Measurements from ENCODE around the gene TMPRSS4. TPM values are rescaled to one million over a fixed set of nuclear protein-coding genes. Genes with fewer than 3 reads are reported as not detected.

Gene TMPRSS4
- total and polyA plus RNA-seq, 2 experiments from 2014 or later: not detected

DNA sequence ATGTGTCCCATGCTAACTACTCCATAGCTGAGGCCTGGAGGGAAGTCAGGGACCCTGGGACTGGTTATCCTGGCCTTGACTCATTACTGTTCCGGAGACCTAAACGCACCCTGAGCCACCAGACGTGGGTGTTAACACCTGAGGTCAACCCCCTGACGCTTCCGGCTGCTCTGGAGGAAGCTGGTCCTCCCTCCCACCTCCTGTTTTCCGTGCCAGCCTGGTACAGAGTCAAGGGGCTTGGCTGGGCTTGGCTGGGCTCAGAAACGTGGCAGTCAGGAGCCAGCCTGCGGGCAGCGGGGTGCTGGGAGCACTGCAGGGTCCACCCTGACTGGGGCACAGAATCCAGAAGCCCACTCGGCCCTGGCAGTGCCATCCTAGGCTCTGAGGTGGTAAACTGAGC lies 2.6 kb downstream of the TMPRSS4 start:
- WGBS, 2 experiments (ENCODE audit: low coverage in 1 of 2, low lambda C conversion rate in 2 of 2, missing lambda C conversion rate in 2 of 2): 42 to 44% methylated on average over 10 of the region's 10 CpGs

GRCh38 chr11:118080296-118080695 lies 3.4 kb downstream of the TMPRSS4 start:
- Histone ChIP-seq H3K79me2 (ENCODE audit: insufficient read depth) (no peaks in the 10 kb centered on the region), H3K4me3 (no peak overlapping the region), H3K36me3 (ENCODE audit: low read depth) (no peaks in the 10 kb centered on the region), H3K9me2 (ENCODE audit: insufficient read depth) (no peaks in the 10 kb centered on the region), H3K9me3 (ENCODE audit: low read depth) (no peaks in the 10 kb centered on the region), H3K4me1 (ENCODE audit: insufficient read depth) (no peaks in the 10 kb centered on the region), H3K4me2 (ENCODE audit: unreplicated experiment) (no peak overlapping the region), H3K27ac (no peak overlapping the region), H3K27me3 (replicated peaks; ENCODE audit: insufficient read depth) (peaks cover 8% of the 10 kb centered on the region), H3F3A (ENCODE audit: insufficient read depth) (no peaks in the 10 kb centered on the region), H4K20me1 (ENCODE audit: insufficient read depth) (no peaks in the 10 kb centered on the region), H2AFZ (no peak overlapping the region), H3K9ac (no peak overlapping the region)
- in situ Hi-C loops (cut with MboI): no loop called here
- no peak for TF ChIP-seq EZH2 (IDR thresholded peaks at IDR 0.05; ENCODE audit: insufficient read depth, poor library complexity, severe bottlenecking)
- no peak for TF ChIP-seq EZH2phosphoT487 (IDR thresholded peaks at IDR 0.05; ENCODE audit: insufficient read depth, low read depth)
- DNase-seq: no peak
- WGBS, 2 experiments (ENCODE audit: low coverage in 1 of 2, low lambda C conversion rate in 2 of 2, missing lambda C conversion rate in 2 of 2): 45 to 48% methylated on average over 5 of the region's 5 CpGs

More for the DNA sequence above, 2.6 kb downstream of the TMPRSS4 start:
- Histone ChIP-seq H3K4me3 (no peak overlapping the region), H3K9me3 (ENCODE audit: low read depth) (no peaks in the 10 kb centered on the region), H3K9ac (no peak overlapping the region), H3K27me3 (replicated peaks; ENCODE audit: insufficient read depth) (peaks cover 8% of the 10 kb centered on the region), H3F3A (ENCODE audit: insufficient read depth) (no peaks in the 10 kb centered on the region), H3K9me2 (ENCODE audit: insufficient read depth) (no peaks in the 10 kb centered on the region), H3K4me1 (ENCODE audit: insufficient read depth) (no peaks in the 10 kb centered on the region), H2AFZ (no peak overlapping the region), H3K27ac (no peak overlapping the region), H3K79me2 (ENCODE audit: insufficient read depth) (no peaks in the 10 kb centered on the region), H3K4me2 (ENCODE audit: unreplicated experiment) (no peak overlapping the region), H3K36me3 (ENCODE audit: low read depth) (no peaks in the 10 kb centered on the region), H4K20me1 (ENCODE audit: insufficient read depth) (no peaks in the 10 kb centered on the region)
- no peak for TF ChIP-seq EZH2phosphoT487 (IDR thresholded peaks at IDR 0.05; ENCODE audit: insufficient read depth, low read depth)
- TF ChIP-seq EZH2 (IDR thresholded peaks at IDR 0.05; ENCODE audit: insufficient read depth, poor library complexity, severe bottlenecking): no peak
- DNase-seq: no peak
- in situ Hi-C loops (cut with MboI): no loop called here

GRCh38 chr11:118081241-118081958 lies 4.5 kb downstream of the TMPRSS4 start:
- Histone ChIP-seq H3K4me1 (ENCODE audit: insufficient read depth) (no peaks in the 10 kb centered on the region), H3K27ac (no peak overlapping the region), H3K36me3 (ENCODE audit: low read depth) (no peaks in the 10 kb centered on the region), H2AFZ (no peak overlapping the region), H3F3A (ENCODE audit: insufficient read depth) (no peaks in the 10 kb centered on the region), H3K9me3 (ENCODE audit: low read depth) (no peaks in the 10 kb centered on the region), H3K9ac (no peak overlapping the region), H4K20me1 (ENCODE audit: insufficient read depth) (no peaks in the 10 kb centered on the region), H3K4me2 (ENCODE audit: unreplicated experiment) (no peak overlapping the region), H3K27me3 (replicated peaks; ENCODE audit: insufficient read depth) (peaks cover 8% of the 10 kb centered on the region), H3K9me2 (ENCODE audit: insufficient read depth) (no peaks in the 10 kb centered on the region), H3K4me3 (no peak overlapping the region), H3K79me2 (ENCODE audit: insufficient read depth) (no peaks in the 10 kb centered on the region)
- no peak for TF ChIP-seq EZH2phosphoT487 (IDR thresholded peaks at IDR 0.05; ENCODE audit: insufficient read depth, low read depth)
- TF ChIP-seq EZH2 (IDR thresholded peaks at IDR 0.05; ENCODE audit: insufficient read depth, poor library complexity, severe bottlenecking): no peak
- in situ Hi-C loops (cut with MboI): no loop called here
- DNase-seq: no peak
- 62 to 64% methylated on average over 18 of the region's 18 CpGs for WGBS, 2 experiments (ENCODE audit: low coverage in 1 of 2, low lambda C conversion rate in 2 of 2, missing lambda C conversion rate in 2 of 2)

DNA sequence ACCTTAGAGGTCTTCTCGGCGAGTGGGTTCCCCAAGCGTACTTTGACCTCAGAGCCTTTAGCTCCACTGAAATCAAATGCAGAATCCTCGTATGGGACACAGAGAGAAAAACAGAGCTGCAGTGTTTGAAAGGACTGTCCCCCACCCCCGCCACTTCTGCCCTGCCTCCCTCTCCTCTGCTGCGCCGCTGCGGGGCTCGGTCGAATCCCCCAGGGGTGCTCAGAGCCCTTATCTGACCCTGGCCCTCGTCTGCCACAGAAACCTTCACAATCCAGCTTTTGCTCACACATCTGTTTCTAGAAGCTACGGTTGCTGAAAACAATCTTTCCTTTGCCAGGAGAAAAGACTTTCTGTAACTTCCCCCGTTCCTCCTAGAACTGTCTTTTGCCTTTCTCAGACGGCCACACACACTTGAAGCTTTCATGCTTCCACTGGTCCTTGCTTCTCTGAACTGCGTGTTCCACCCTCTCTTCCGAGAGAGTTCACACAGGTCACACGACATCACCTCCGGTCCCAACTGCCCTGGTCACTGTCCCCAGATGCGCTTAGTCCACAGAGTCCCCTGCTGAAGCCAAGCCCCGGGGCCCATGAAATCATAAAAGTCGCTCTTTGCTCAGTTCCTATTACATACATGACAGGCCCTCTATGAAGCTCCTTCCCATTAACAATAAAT lies 6.1 kb downstream of the TMPRSS4 start:
- 49 to 53% methylated on average over 20 to 21 of the region's 21 CpGs for WGBS, 2 experiments (ENCODE audit: low coverage in 1 of 2, low lambda C conversion rate in 2 of 2, missing lambda C conversion rate in 2 of 2)
- no peak overlapping the region for H3K4me3 ChIP-seq
- no peaks in the 10 kb centered on the region for H3K4me1 ChIP-seq (ENCODE audit: insufficient read depth)
- H3K27ac ChIP-seq: no peak overlapping the region
- no peaks in the 10 kb centered on the region for H3K9me3 ChIP-seq (ENCODE audit: low read depth)
- TF ChIP-seq EZH2phosphoT487 (IDR thresholded peaks at IDR 0.05; ENCODE audit: insufficient read depth, low read depth) (no peak), EZH2 (IDR thresholded peaks at IDR 0.05; ENCODE audit: insufficient read depth, poor library complexity, severe bottlenecking) (no peak)
- no peak overlapping the region for H3K4me2 ChIP-seq (ENCODE audit: unreplicated experiment)
- H4K20me1 ChIP-seq (ENCODE audit: insufficient read depth): no peaks in the 10 kb centered on the region
- no peak for DNase-seq
- peaks cover 7% of the 10 kb centered on the region for H3K27me3 ChIP-seq (replicated peaks; ENCODE audit: insufficient read depth)
- H3K79me2 ChIP-seq (ENCODE audit: insufficient read depth): no peaks in the 10 kb centered on the region
- no peak overlapping the region for H2AFZ ChIP-seq
- H3F3A ChIP-seq (ENCODE audit: insufficient read depth): no peaks in the 10 kb centered on the region
- in situ Hi-C loops (cut with MboI): no loop called here
- H3K9me2 ChIP-seq (ENCODE audit: insufficient read depth): no peaks in the 10 kb centered on the region
- no peak overlapping the region for H3K9ac ChIP-seq
- H3K36me3 ChIP-seq (ENCODE audit: low read depth): no peaks in the 10 kb centered on the region
